Liver (tissue), 9 donors: ENCODE measurements around the gene COBL. TPM values are rescaled to one million over a fixed set of nuclear protein-coding genes. Genes with fewer than 3 reads are reported as not detected.

ENCODE experiments used
- DNase-seq: peaks from one replicate; pipeline ENCODE4 v3.0.0-alpha.2; 2017; ENCODE audit warnings: low spot score
- H3K27ac ChIP-seq, 2 donors: one replicate each; pipeline ENCODE4 v1.7.0; 2013; ENCODE audit warnings: inconsistent platforms in 2 of 2, low read length in 2 of 2, control low read depth in 1 of 2, low read depth in 1 of 2, mild to moderate bottlenecking in 1 of 2
- H3K27me3 ChIP-seq, 4 donors: one replicate each; pipeline versions ENCODE4 v1.6.1 to v1.7.0; 2013; ENCODE audit warnings: low read length in 3 of 4, inconsistent platforms in 1 of 4, mild to moderate bottlenecking in 1 of 4, moderate library complexity in 1 of 4; ENCODE audit not compliant: control insufficient read depth in 4 of 4, insufficient read depth in 4 of 4
- H3K36me3 ChIP-seq, 4 donors: one replicate each; pipeline versions ENCODE4 v1.6.1 to v1.7.0; 2013; ENCODE audit warnings: low read length in 3 of 4, mild to moderate bottlenecking in 3 of 4, low read depth in 1 of 4, moderate library complexity in 1 of 4; ENCODE audit not compliant: control insufficient read depth in 4 of 4, insufficient read depth in 3 of 4
- H3K4me1 ChIP-seq, 4 donors: one replicate each; pipeline versions ENCODE4 v1.6.1 to v1.7.0; 2013; ENCODE audit warnings: low read length in 3 of 4, mild to moderate bottlenecking in 3 of 4, moderate library complexity in 1 of 4; ENCODE audit not compliant: control insufficient read depth in 4 of 4, insufficient read depth in 4 of 4
- H3K4me3 ChIP-seq, 3 donors: one replicate each; pipeline versions ENCODE4 v1.6.1 to v1.7.0; 2013; ENCODE audit warnings: low read length in 3 of 3, control low read depth in 1 of 3, low read depth in 1 of 3, mild to moderate bottlenecking in 1 of 3
- H3K9ac ChIP-seq, 2 donors: one replicate each; pipeline ENCODE4 v1.7.0; 2013; ENCODE audit warnings: low read length in 2 of 2, mild to moderate bottlenecking in 2 of 2, moderate library complexity in 2 of 2, control low read depth in 1 of 2, low read depth in 1 of 2
- H3K9me3 ChIP-seq, 4 donors: one replicate each; pipeline versions ENCODE4 v1.6.1 to v1.7.0; 2013; ENCODE audit warnings: low read length in 3 of 4; ENCODE audit not compliant: control insufficient read depth in 4 of 4
- ATF3 ChIP-seq: IDR thresholded peaks from 2 replicates; pipeline ENCODE4 v1.6.1; 2016; ENCODE audit warnings: antibody characterized with exemption
- CTCF ChIP-seq: fragments of 150-350 bp; IDR thresholded peaks from 2 replicates; pipeline ENCODE4 v1.5.1; 2017; ENCODE audit warnings: improper control_type of control experiment, low read depth, low read length; ENCODE audit not compliant: missing input control
- EGR1 ChIP-seq, 2 donors: IDR thresholded peaks; 2 replicates each; pipeline ENCODE4 v1.6.1; 2016 to 2018; ENCODE audit warnings: antibody characterized with exemption in 2 of 2, low read depth in 2 of 2
- FOXA1 ChIP-seq: IDR thresholded peaks from 2 replicates; pipeline ENCODE4 v1.6.1; 2016; ENCODE audit warnings: antibody characterized with exemption
- FOXA2 ChIP-seq: IDR thresholded peaks from 2 replicates; pipeline ENCODE4 v1.6.1; 2016; ENCODE audit warnings: antibody characterized with exemption
- GABPA ChIP-seq, 2 donors: IDR thresholded peaks in 1 of 2; conservative IDR thresholded peaks in 1 of 2; 2 replicates each; pipeline ENCODE4 v1.6.1; 2016; ENCODE audit warnings: antibody characterized with exemption in 2 of 2, mild to moderate bottlenecking in 1 of 2, moderate library complexity in 1 of 2
- HNF4A ChIP-seq, 2 donors: conservative IDR thresholded peaks; 2 replicates each; pipeline ENCODE4 v1.6.1; 2016; ENCODE audit warnings: antibody characterized with exemption in 2 of 2, mild to moderate bottlenecking in 2 of 2
- HNF4G ChIP-seq: IDR thresholded peaks from 2 replicates; pipeline ENCODE4 v1.6.1; 2016; ENCODE audit warnings: antibody characterized with exemption
- JUND ChIP-seq, 2 donors: IDR thresholded peaks; 2 replicates each; pipeline ENCODE4 v1.6.1; 2016; ENCODE audit warnings: antibody characterized with exemption in 2 of 2
- MAX ChIP-seq: IDR thresholded peaks from 2 replicates; pipeline ENCODE4 v1.6.1; 2016; ENCODE audit warnings: antibody characterized with exemption
- NR2F2 ChIP-seq: IDR thresholded peaks from 2 replicates; pipeline ENCODE4 v1.6.1; 2016; ENCODE audit warnings: antibody characterized with exemption
- RAD21 ChIP-seq, 2 donors: IDR thresholded peaks; 2 replicates each; pipeline ENCODE4 v1.6.1; 2016; ENCODE audit warnings: antibody characterized with exemption in 2 of 2, mild to moderate bottlenecking in 2 of 2
- REST ChIP-seq: IDR thresholded peaks from 2 replicates; pipeline ENCODE4 v1.6.1; 2016; ENCODE audit warnings: antibody characterized with exemption, mild to moderate bottlenecking
- RXRA ChIP-seq, 2 donors: IDR thresholded peaks; 2 replicates each; pipeline ENCODE4 v1.6.1; 2017 to 2018; ENCODE audit warnings: antibody characterized with exemption in 2 of 2, mild to moderate bottlenecking in 1 of 2
- SP1 ChIP-seq: IDR thresholded peaks from 2 replicates; pipeline ENCODE4 v1.6.1; 2018; ENCODE audit warnings: antibody characterized with exemption, mild to moderate bottlenecking
- TAF1 ChIP-seq: conservative IDR thresholded peaks from 2 replicates; pipeline ENCODE4 v1.6.1; 2016; ENCODE audit warnings: antibody characterized with exemption, mild to moderate bottlenecking
- YY1 ChIP-seq: IDR thresholded peaks from 2 replicates; pipeline ENCODE4 v1.6.1; 2016; ENCODE audit warnings: antibody characterized with exemption, mild to moderate bottlenecking
- ZBTB33 ChIP-seq: IDR thresholded peaks from 2 replicates; pipeline ENCODE4 v1.6.1; 2016; ENCODE audit warnings: antibody characterized with exemption
- WGBS: extraction: QIAGEN DNeasy Blood & Tissue Kit; methylation state at CpG from one replicate; pipeline ENCODE4 v1.1.7; 2013; 5-methylcytosine and 5-hydroxymethylcytosine counted together
- polyA plus RNA-seq, 2 donors: library from polyadenylated mRNA; stranded (reverse) in 1 of 2; unstranded in 1 of 2; fragments of 200-250 nt in 1 of 2; fragments of >200 nt in 1 of 2; fragmentation: Nextera tagmentation in 1 of 2; extraction: Ambion mirVana in 1 of 2; gene quantifications; one replicate each; pipeline versions ENCODE4 v1.2.1 to v1.2.3, GENCODE V29; 2013 to 2015
- total RNA-seq, 2 donors: library from RNA; depleted of rRNA; stranded (reverse); fragments of >200 nt; gene quantifications; one replicate each; pipeline ENCODE4 v1.2.3, GENCODE V29; 2014
- donor health status: healthy.
- donor health status: healthy.
- donor health status: healthy.
- donor health status: healthy.
- donor health status: healthy.

COBL gene
- total and polyA plus RNA-seq, 4 donors = 5.8 to 18.7 (median 10.7) TPM

GRCh38 chr7:51111241-51111940 is 205.2 kb downstream of the COBL start:
- TF ChIP-seq SP1 (no peak), GABPA (IDR thresholded peaks at IDR 0.05 in 1 of 2, conservative IDR thresholded peaks at IDR 0.05 in 1 of 2) (no peak), NR2F2 (no peak), FOXA1 (no peak), TAF1 (no peak), EGR1 (IDR thresholded peaks at IDR 0.05; ENCODE audit: low read depth in 2 of 2) (no peak), ZBTB33 (no peak), JUND (IDR thresholded peaks at IDR 0.05) (no peak), REST (no peak), HNF4A (conservative IDR thresholded peaks at IDR 0.05) (no peak), HNF4G (no peak), CTCF (no peak), YY1 (no peak), ATF3 (no peak), RXRA (IDR thresholded peaks at IDR 0.05) (no peak), RAD21 (IDR thresholded peaks at IDR 0.05) (no peak), FOXA2 (no peak), MAX (no peak)
- Histone ChIP-seq H3K27ac (no peak overlapping the region), H3K27me3 (no peaks in the 10 kb centered on the region), H3K9ac (no peak overlapping the region), H3K4me1 (no peaks in the 10 kb centered on the region), H3K4me3 (no peak overlapping the region), H3K9me3 (no peaks in the 10 kb centered on the region), H3K36me3 (peaks cover 0 to 2% (median 0%) of the 10 kb centered on the region in 4 donors)
- 93% methylated on average over 8 of the region's 8 CpGs for WGBS
- no peak for DNase-seq
